HFF-Myc (cell line): Measurements from ENCODE around the gene ADCY9.
A peak's percentile ranks its signal among the peaks of the same experiment; 100 is the strongest.

Experiments
- DNase-seq: peaks from one replicate; pipeline ENCODE4 v3.0.0-alpha.2; 2011; ENCODE audit warnings: low read depth; ENCODE audit errors: extremely low read depth
- H3K4me3 ChIP-seq: replicated peaks from 2 replicates; pipeline ENCODE4 v1.5.1; 2011; ENCODE audit warnings: low read depth, mild to moderate bottlenecking, control low read depth, low read length
- CTCF ChIP-seq: IDR thresholded peaks from 2 replicates; pipeline ENCODE4 v1.5.1; 2012; ENCODE audit warnings: mild to moderate bottlenecking, low read depth, low read length, control low read depth; ENCODE audit errors: missing control alignments

Gene ADCY9

GRCh38 chr16:4058386-4058785 is 57.9 kb downstream of the ADCY9 start:
- H3K4me3 ChIP-seq, result no peak overlapping the region
- no peak for TF ChIP-seq CTCF
- DNase-seq, result no peak

GRCh38 chr16:4057439-4057877 is 58.8 kb downstream of the ADCY9 start:
- TF ChIP-seq CTCF, result no peak
- no peak overlapping the region for H3K4me3 ChIP-seq
- DNase-seq, result no peak

- DNase-seq, result no peak
- no peak for TF ChIP-seq CTCF
- H3K4me3 ChIP-seq, result no peak overlapping the region
Observed at GRCh38 chr16:4056161-4057105, 59.8 kb downstream of the ADCY9 start.

- no peak for TF ChIP-seq CTCF
- no peak for DNase-seq
- no peak overlapping the region for H3K4me3 ChIP-seq
Observed at GRCh38 chr16:4055748-4056147, 60.5 kb downstream of the ADCY9 start.

GRCh38 chr16:4053301-4053845 is 62.9 kb downstream of the ADCY9 start:
- no peak for TF ChIP-seq CTCF
- no peak for DNase-seq
- H3K4me3 ChIP-seq, result peak overlapping the region; percentile 39

- H3K4me3 ChIP-seq, result peak overlapping the region; percentile 39
- no peak for DNase-seq
- TF ChIP-seq CTCF, result no peak
Observed at GRCh38 chr16:4052801-4053293, 63.4 kb downstream of the ADCY9 start.
